Activated CD8-positive, alpha-beta memory T cell treated with anti-CD3 and anti-CD28 coated beads, Interleukin-2, amount 50 U/mL, for 24 hours (primary cell): ENCODE data around the gene KRTAP5-10.
"Not testable (repeated sequence)": the region's sequence is repeated elsewhere in the genome, so short reads cannot be mapped to it uniquely, and the experiment has no call there.

Source experiments
- DNase-seq: peaks from one replicate; pipeline ENCODE4 v3.0.0-alpha.2; 2020; ENCODE audit errors: extremely low read depth

The KRTAP5-10 gene

GRCh38 chr11:71565263-71565662, at the start of gene KRTAP5-10:
KRTAP5-10 (plus strand) TSS chr11:71565563; CDS start chr11:71565588, 25 bp downstream.
- DNase-seq = no peak

GRCh38 chr11:71518506-71519471, 46.6 kb upstream of the KRTAP5-10 start:
- no peak for DNase-seq

- DNase-seq = no peak
These were observed 45.8 kb upstream of the KRTAP5-10 start for GRCh38 chr11:71519546-71519945.

GRCh38 chr11:71525188-71525937, 40.0 kb upstream of the KRTAP5-10 start:
- DNase-seq = no peak

GRCh38 chr11:71525938-71526495, 39.3 kb upstream of the KRTAP5-10 start:
- DNase-seq = no peak

- not testable (repeated sequence) for DNase-seq
These were observed 38.4 kb upstream of the KRTAP5-10 start, which contains the start of gene KRTAP5-7 for GRCh38 chr11:71526796-71527575. KRTAP5-7 (plus strand) TSS chr11:71527267; CDS start chr11:71527301, 34 bp downstream.

- no peak for DNase-seq
These were observed 37.7 kb upstream of the KRTAP5-10 start for GRCh38 chr11:71527576-71528210.

GRCh38 chr11:71530602-71531001, 34.8 kb upstream of the KRTAP5-10 start:
- DNase-seq = no peak

- DNase-seq = no peak
These were observed 33.2 kb upstream of the KRTAP5-10 start for GRCh38 chr11:71532036-71532610.

GRCh38 chr11:71534711-71535608, 30.4 kb upstream of the KRTAP5-10 start:
- DNase-seq = not testable (repeated sequence)

- no peak for DNase-seq
These were observed 29.5 kb upstream of the KRTAP5-10 start for GRCh38 chr11:71535825-71536224.

- no peak for DNase-seq
These were observed 27.8 kb upstream of the KRTAP5-10 start for GRCh38 chr11:71537537-71537936.

GRCh38 chr11:71537977-71538665, 27.2 kb upstream of the KRTAP5-10 start, which contains the start of gene KRTAP5-8:
KRTAP5-8 (plus strand) TSS chr11:71538025; CDS start chr11:71538056, 31 bp downstream.
- DNase-seq = not testable (repeated sequence)

GRCh38 chr11:71538666-71538990, 26.7 kb upstream of the KRTAP5-10 start:
- DNase-seq = no peak

GRCh38 chr11:71539017-71539416, 26.3 kb upstream of the KRTAP5-10 start:
- DNase-seq = no peak

- not testable (repeated sequence) for DNase-seq
These were observed 25.4 kb upstream of the KRTAP5-10 start for GRCh38 chr11:71539971-71540370.

GRCh38 chr11:71540521-71541304, 24.6 kb upstream of the KRTAP5-10 start:
- DNase-seq = not testable (repeated sequence)

GRCh38 chr11:71542382-71542781, 23.0 kb upstream of the KRTAP5-10 start:
- no peak for DNase-seq
